ENCODE data around the gene GLTP.

- no peak for TF ChIP-seq GZF1 (CRISPR knock-in tag; IDR thresholded peaks at IDR 0.05)
- TF ChIP-seq CEBPB (IDR thresholded peaks at IDR 0.05; ENCODE audit: borderline replicate concordance, low read depth, low read length), result no peak
- no peak for TF ChIP-seq EZH2 (conservative IDR thresholded peaks at IDR 0.05; ENCODE audit: low read depth, low read length)
- TF ChIP-seq POLR2AphosphoS5 (IDR thresholded peaks at IDR 0.05; ENCODE audit: low read depth, low read length), result no peak
- no peak for TF ChIP-seq FIP1L1 (IDR thresholded peaks at IDR 0.05; ENCODE audit: borderline replicate concordance, insufficient read depth, low read depth, low read length)
- TF ChIP-seq RNF2 (conservative IDR thresholded peaks at IDR 0.05; ENCODE audit: low read depth), result no peak
- TF ChIP-seq ZFP37 (CRISPR knock-in tag; IDR thresholded peaks at IDR 0.05; ENCODE audit: borderline replicate concordance), result no peak
- TF ChIP-seq ZNF572 (CRISPR knock-in tag; IDR thresholded peaks at IDR 0.05), result no peak
- TF ChIP-seq ZNF652 (CRISPR knock-in tag; IDR thresholded peaks at IDR 0.05; ENCODE audit: borderline replicate concordance, low read depth), result no peak
- TF ChIP-seq ZFP36 (IDR thresholded peaks at IDR 0.05; ENCODE audit: borderline replicate concordance, low read depth, low read length, partially characterized antibody), result no peak
- no peak for TF ChIP-seq SKIL (CRISPR knock-in tag; IDR thresholded peaks at IDR 0.05; ENCODE audit: borderline replicate concordance)
- 0 out of 2 replicates have a peak, but pooled peaks have one; percentile 12 for TF ChIP-seq CENPT (CRISPR knock-in tag; IDR thresholded peaks at IDR 0.05; ENCODE audit: low read depth)
- TF ChIP-seq ZBTB49 (CRISPR knock-in tag; IDR thresholded peaks at IDR 0.05; ENCODE audit: borderline replicate concordance), result no peak
Observed at GRCh38 chr12:109900752-109901580, 20.6 kb upstream of the GLTP start.
